Subcutaneous abdominal adipose tissue (tissue), 5 donors: ENCODE data around the gene SUSD4.

ENCODE experiments used
- H3K27ac ChIP-seq: one replicate; pipeline ENCODE4 v1.7.0; 2013; ENCODE audit warnings: low read depth, mild to moderate bottlenecking, inconsistent platforms, low read length, moderate library complexity
- H3K27me3 ChIP-seq, 5 donors: one replicate each; pipeline ENCODE4 v1.7.0; 2013; ENCODE audit warnings: low read length in 5 of 5, inconsistent platforms in 1 of 5; ENCODE audit not compliant: control insufficient read depth in 5 of 5, insufficient read depth in 4 of 5
- H3K36me3 ChIP-seq, 5 donors: one replicate each; pipeline ENCODE4 v1.7.0; 2013; ENCODE audit warnings: low read length in 5 of 5; ENCODE audit not compliant: control insufficient read depth in 5 of 5, insufficient read depth in 5 of 5
- H3K4me1 ChIP-seq, 5 donors: one replicate each; pipeline ENCODE4 v1.7.0; 2013; ENCODE audit warnings: low read length in 5 of 5, mild to moderate bottlenecking in 3 of 5, moderate library complexity in 1 of 5; ENCODE audit not compliant: control insufficient read depth in 5 of 5, insufficient read depth in 5 of 5
- H3K4me3 ChIP-seq, 5 donors: one replicate each; pipeline ENCODE4 v1.7.0; 2013; ENCODE audit warnings: low read length in 5 of 5, low read depth in 1 of 5
- H3K9ac ChIP-seq, 5 donors: one replicate each; pipeline ENCODE4 v1.7.0; 2013; ENCODE audit warnings: low read length in 5 of 5, mild to moderate bottlenecking in 4 of 5, moderate library complexity in 3 of 5
- H3K9me3 ChIP-seq, 5 donors: one replicate each; pipeline ENCODE4 v1.7.0; 2013; ENCODE audit warnings: low read length in 5 of 5; ENCODE audit not compliant: control insufficient read depth in 5 of 5
- donor health status: healthy.
- donor health status: healthy.
- donor health status: healthy.
- donor health status: healthy.
- donor health status: healthy.

Gene SUSD4

GRCh38 chr1:223319905-223320580 lies 43.9 kb downstream of the SUSD4 start:
- Histone ChIP-seq H3K9ac (no peak overlapping the region), H3K27ac (no peak overlapping the region), H3K4me1 (no peaks in the 10 kb centered on the region), H3K27me3 (peaks cover 0 to 8% (median 3%) of the 10 kb centered on the region in 5 donors), H3K36me3 (no peaks in the 10 kb centered on the region), H3K9me3 (no peaks in the 10 kb centered on the region), H3K4me3 (no peak overlapping the region)

- Histone ChIP-seq H3K4me3 (no peak overlapping the region), H3K4me1 (no peaks in the 10 kb centered on the region), H3K9me3 (no peaks in the 10 kb centered on the region), H3K36me3 (no peaks in the 10 kb centered on the region), H3K27ac (no peak overlapping the region), H3K27me3 (peaks cover 0 to 8% (median 3%) of the 10 kb centered on the region in 5 donors), H3K9ac (no peak overlapping the region)
Observed at GRCh38 chr1:223319398-223319797, 44.6 kb downstream of the SUSD4 start.

- no peak overlapping the region for H3K9ac ChIP-seq
- H3K27me3 ChIP-seq, result peaks cover 0 to 4% (median 3%) of the 10 kb centered on the region in 5 donors
- no peaks in the 10 kb centered on the region for H3K36me3 ChIP-seq
- H3K4me1 ChIP-seq, result no peaks in the 10 kb centered on the region
- no peaks in the 10 kb centered on the region for H3K9me3 ChIP-seq
- H3K27ac ChIP-seq, result no peak overlapping the region
- H3K4me3 ChIP-seq, result no peak overlapping the region
Observed at GRCh38 chr1:223316082-223316481, 47.9 kb downstream of the SUSD4 start.

- H3K27ac ChIP-seq, result no peak overlapping the region
- H3K36me3 ChIP-seq, result no peaks in the 10 kb centered on the region
- H3K27me3 ChIP-seq, result peaks cover 0 to 4% (median 0%) of the 10 kb centered on the region in 5 donors
- no peak overlapping the region for H3K4me3 ChIP-seq
- no peaks in the 10 kb centered on the region for H3K9me3 ChIP-seq
- no peak overlapping the region for H3K9ac ChIP-seq
- H3K4me1 ChIP-seq, result no peaks in the 10 kb centered on the region
Observed at GRCh38 chr1:223315665-223316064, 48.3 kb downstream of the SUSD4 start.

GRCh38 chr1:223313415-223313754 lies 50.6 kb downstream of the SUSD4 start:
- Histone ChIP-seq H3K4me1 (no peaks in the 10 kb centered on the region), H3K27me3 (no peaks in the 10 kb centered on the region), H3K27ac (no peak overlapping the region), H3K36me3 (no peaks in the 10 kb centered on the region), H3K4me3 (no peak overlapping the region), H3K9me3 (no peaks in the 10 kb centered on the region), H3K9ac (no peak overlapping the region)

GRCh38 chr1:223312705-223313414 lies 51.1 kb downstream of the SUSD4 start:
- no peak overlapping the region for H3K9ac ChIP-seq
- no peak overlapping the region for H3K4me3 ChIP-seq
- no peaks in the 10 kb centered on the region for H3K4me1 ChIP-seq
- H3K36me3 ChIP-seq, result no peaks in the 10 kb centered on the region
- H3K27me3 ChIP-seq, result no peaks in the 10 kb centered on the region
- H3K27ac ChIP-seq, result no peak overlapping the region
- no peaks in the 10 kb centered on the region for H3K9me3 ChIP-seq

GRCh38 chr1:223312273-223312672 lies 51.7 kb downstream of the SUSD4 start:
- no peaks in the 10 kb centered on the region for H3K36me3 ChIP-seq
- H3K27ac ChIP-seq, result no peak overlapping the region
- H3K9me3 ChIP-seq, result no peaks in the 10 kb centered on the region
- H3K4me1 ChIP-seq, result no peaks in the 10 kb centered on the region
- H3K27me3 ChIP-seq, result no peaks in the 10 kb centered on the region
- H3K4me3 ChIP-seq, result no peak overlapping the region
- H3K9ac ChIP-seq, result no peak overlapping the region

- Histone ChIP-seq H3K27me3 (no peaks in the 10 kb centered on the region), H3K4me3 (no peak overlapping the region), H3K9me3 (no peaks in the 10 kb centered on the region), H3K9ac (no peak overlapping the region), H3K4me1 (no peaks in the 10 kb centered on the region), H3K36me3 (no peaks in the 10 kb centered on the region), H3K27ac (no peak overlapping the region)
Observed at GRCh38 chr1:223311826-223312225, 52.1 kb downstream of the SUSD4 start.

- H3K4me3 ChIP-seq, result no peak overlapping the region
- peaks cover 0 to 7% (median 4%) of the 10 kb centered on the region in 5 donors for H3K9me3 ChIP-seq
- H3K9ac ChIP-seq, result no peak overlapping the region
- no peak overlapping the region for H3K27ac ChIP-seq
- no peaks in the 10 kb centered on the region for H3K4me1 ChIP-seq
- no peaks in the 10 kb centered on the region for H3K36me3 ChIP-seq
- no peaks in the 10 kb centered on the region for H3K27me3 ChIP-seq
Observed at GRCh38 chr1:223308136-223308535, 55.8 kb downstream of the SUSD4 start.

GRCh38 chr1:223307544-223307943 lies 56.4 kb downstream of the SUSD4 start:
- Histone ChIP-seq H3K27ac (no peak overlapping the region), H3K9me3 (peaks cover 0 to 10% (median 4%) of the 10 kb centered on the region in 5 donors), H3K4me3 (no peak overlapping the region), H3K36me3 (no peaks in the 10 kb centered on the region), H3K9ac (no peak overlapping the region), H3K4me1 (no peaks in the 10 kb centered on the region), H3K27me3 (no peaks in the 10 kb centered on the region)
